HEK293 (cell line): Measurements from ENCODE around the gene PACSIN2.

Source experiments
- CTCF ChIA-PET: fragments of 350-600 bp; formaldehyde crosslinking; extraction: SDS; loops from one replicate; lab custom pipeline; 2021; ENCODE audit warnings: antibody characterized with exemption; lab: Yijun Ruan, JAX
- POLR2A ChIA-PET: fragments of 300-600 bp; formaldehyde crosslinking; extraction: SDS; loops from one replicate; lab custom pipeline; 2020; ENCODE audit warnings: antibody characterized with exemption, inconsistent platforms; lab: Yijun Ruan, JAX
- H3K27ac ChIP-seq: fragments of 200-500 bp; sonication (Bioruptor generic); 2 replicates; pipeline ENCODE4 v1.5.1; 2014; ENCODE audit warnings: low read depth, low read length, control low read depth, inconsistent platforms; ENCODE audit errors: extremely low read depth
- H3K36me3 ChIP-seq, 2 experiments: fragments of 200-500 bp in 1 of 2; sonication (Bioruptor generic) in 1 of 2; 1 replicate in 1 of 2; 2 replicates in 1 of 2; pipeline ENCODE4 v1.5.1; 2014 to 2017; ENCODE audit warnings: inconsistent platforms in 2 of 2, low read length in 2 of 2; ENCODE audit not compliant: control insufficient read depth in 2 of 2, insufficient read depth in 1 of 2
- H3K4me1 ChIP-seq: fragments of 200-500 bp; sonication (Bioruptor generic); 2 replicates; pipeline ENCODE4 v1.5.1; 2014; ENCODE audit warnings: mild to moderate bottlenecking, low read length, inconsistent platforms; ENCODE audit not compliant: control insufficient read depth, insufficient read depth
- H3K4me3 ChIP-seq: 2 replicates; pipeline ENCODE4 v1.5.1; 2011; ENCODE audit warnings: low read depth, mild to moderate bottlenecking, control low read depth, low read length, moderate library complexity
- H3K9me3 ChIP-seq: fragments of 200-500 bp; sonication (Bioruptor generic); 2 replicates; pipeline ENCODE4 v1.5.1; 2014; ENCODE audit warnings: low read depth, low read length, inconsistent platforms; ENCODE audit not compliant: control insufficient read depth, insufficient read depth
- GLIS1 ChIP-seq: fragments of 450-650 bp; formaldehyde crosslinking; IDR thresholded peaks from 2 replicates; pipeline ENCODE4 v1.5.1; 2016; ENCODE audit warnings: missing biosample characterization, missing genetic modification characterization
- IKZF3 ChIP-seq: fragments of 450-650 bp; IDR thresholded peaks from 2 replicates; pipeline ENCODE4 v1.5.0; 2018; ENCODE audit warnings: missing biosample characterization, mild to moderate bottlenecking, missing genetic modification characterization, moderate library complexity
- KLF9 ChIP-seq: fragments of 450-650 bp; formaldehyde crosslinking; IDR thresholded peaks from 2 replicates; pipeline ENCODE4 v1.5.1; 2016; ENCODE audit warnings: missing biosample characterization, missing genetic modification characterization, low read depth
- MEIS1 ChIP-seq: sonication (generic); formaldehyde crosslinking; IDR thresholded peaks from 2 replicates; pipeline ENCODE4 v1.8.1; 2022; ENCODE audit warnings: missing genetic modification reagents, mild to moderate bottlenecking, borderline replicate concordance
- SP3 ChIP-seq: fragments of 450-650 bp; formaldehyde crosslinking; IDR thresholded peaks from 2 replicates; pipeline ENCODE4 v1.5.1; 2016; ENCODE audit warnings: missing biosample characterization, missing genetic modification characterization
- ZBTB44 ChIP-seq: fragments of 450-650 bp; IDR thresholded peaks from 2 replicates; pipeline ENCODE4 v1.5.1; 2018; ENCODE audit warnings: missing biosample characterization, mild to moderate bottlenecking, missing genetic modification characterization
- ZFP3 ChIP-seq: fragments of 450-650 bp; formaldehyde crosslinking; IDR thresholded peaks from 2 replicates; pipeline ENCODE4 v1.5.1; 2016; ENCODE audit warnings: low read depth, missing biosample characterization, missing genetic modification characterization
- ZNF175 ChIP-seq: fragments of 450-650 bp; formaldehyde crosslinking; IDR thresholded peaks from 2 replicates; pipeline ENCODE4 v1.5.1; 2016; ENCODE audit warnings: missing biosample characterization, missing genetic modification characterization
- ZNF2 ChIP-seq: fragments of 450-650 bp; formaldehyde crosslinking; IDR thresholded peaks from 2 replicates; pipeline ENCODE4 v1.5.1; 2016; ENCODE audit warnings: missing biosample characterization, missing genetic modification characterization
- ZNF24 ChIP-seq: fragments of 450-650 bp; formaldehyde crosslinking; IDR thresholded peaks from 2 replicates; pipeline ENCODE4 v1.5.1; 2016; ENCODE audit warnings: missing biosample characterization, missing genetic modification characterization
- ZNF280D ChIP-seq: fragments of 450-650 bp; formaldehyde crosslinking; IDR thresholded peaks from 2 replicates; pipeline ENCODE4 v1.5.1; 2016; ENCODE audit warnings: missing biosample characterization, missing genetic modification characterization
- ZNF335 ChIP-seq: fragments of 450-650 bp; formaldehyde crosslinking; conservative IDR thresholded peaks from 2 replicates; pipeline ENCODE4 v1.5.1; 2016; ENCODE audit warnings: missing biosample characterization, missing genetic modification characterization
- ZNF433 ChIP-seq: fragments of 450-650 bp; formaldehyde crosslinking; IDR thresholded peaks from 2 replicates; pipeline ENCODE4 v1.5.1; 2016; ENCODE audit warnings: missing biosample characterization, missing genetic modification characterization, low read depth
- ZNF510 ChIP-seq: fragments of 450-650 bp; formaldehyde crosslinking; IDR thresholded peaks from 2 replicates; pipeline ENCODE4 v1.5.1; 2018; ENCODE audit warnings: mild to moderate bottlenecking, missing genetic modification characterization, missing biosample characterization; ENCODE audit not compliant: insufficient replicate concordance
- ZNF580 ChIP-seq: fragments of 450-650 bp; formaldehyde crosslinking; IDR thresholded peaks from 2 replicates; pipeline ENCODE4 v1.5.1; 2016; ENCODE audit warnings: missing biosample characterization, missing genetic modification characterization
- ZNF623 ChIP-seq: fragments of 450-650 bp; formaldehyde crosslinking; IDR thresholded peaks from 2 replicates; pipeline ENCODE4 v1.5.1; 2016; ENCODE audit warnings: missing biosample characterization, missing genetic modification characterization
- ZNF629 ChIP-seq: fragments of 450-650 bp; formaldehyde crosslinking; IDR thresholded peaks from 2 replicates; pipeline ENCODE4 v1.5.1; 2017; ENCODE audit warnings: missing biosample characterization, missing genetic modification characterization
- ZSCAN16 ChIP-seq: fragments of 450-650 bp; formaldehyde crosslinking; IDR thresholded peaks from 2 replicates; pipeline ENCODE4 v1.5.1; 2016; ENCODE audit warnings: missing biosample characterization, missing genetic modification characterization
- TF ChIP-seq, protein P1 (sequence below): fragments of 450-650 bp; formaldehyde crosslinking; IDR thresholded peaks from 2 replicates; pipeline ENCODE4 v1.5.1; 2016; ENCODE audit warnings: missing biosample characterization, missing genetic modification characterization

PACSIN2 gene

GRCh38 chr22:42939941-42940653 is 74.9 kb downstream of the PACSIN2 start (continued):
- TF ChIP-seq, protein P1, sequence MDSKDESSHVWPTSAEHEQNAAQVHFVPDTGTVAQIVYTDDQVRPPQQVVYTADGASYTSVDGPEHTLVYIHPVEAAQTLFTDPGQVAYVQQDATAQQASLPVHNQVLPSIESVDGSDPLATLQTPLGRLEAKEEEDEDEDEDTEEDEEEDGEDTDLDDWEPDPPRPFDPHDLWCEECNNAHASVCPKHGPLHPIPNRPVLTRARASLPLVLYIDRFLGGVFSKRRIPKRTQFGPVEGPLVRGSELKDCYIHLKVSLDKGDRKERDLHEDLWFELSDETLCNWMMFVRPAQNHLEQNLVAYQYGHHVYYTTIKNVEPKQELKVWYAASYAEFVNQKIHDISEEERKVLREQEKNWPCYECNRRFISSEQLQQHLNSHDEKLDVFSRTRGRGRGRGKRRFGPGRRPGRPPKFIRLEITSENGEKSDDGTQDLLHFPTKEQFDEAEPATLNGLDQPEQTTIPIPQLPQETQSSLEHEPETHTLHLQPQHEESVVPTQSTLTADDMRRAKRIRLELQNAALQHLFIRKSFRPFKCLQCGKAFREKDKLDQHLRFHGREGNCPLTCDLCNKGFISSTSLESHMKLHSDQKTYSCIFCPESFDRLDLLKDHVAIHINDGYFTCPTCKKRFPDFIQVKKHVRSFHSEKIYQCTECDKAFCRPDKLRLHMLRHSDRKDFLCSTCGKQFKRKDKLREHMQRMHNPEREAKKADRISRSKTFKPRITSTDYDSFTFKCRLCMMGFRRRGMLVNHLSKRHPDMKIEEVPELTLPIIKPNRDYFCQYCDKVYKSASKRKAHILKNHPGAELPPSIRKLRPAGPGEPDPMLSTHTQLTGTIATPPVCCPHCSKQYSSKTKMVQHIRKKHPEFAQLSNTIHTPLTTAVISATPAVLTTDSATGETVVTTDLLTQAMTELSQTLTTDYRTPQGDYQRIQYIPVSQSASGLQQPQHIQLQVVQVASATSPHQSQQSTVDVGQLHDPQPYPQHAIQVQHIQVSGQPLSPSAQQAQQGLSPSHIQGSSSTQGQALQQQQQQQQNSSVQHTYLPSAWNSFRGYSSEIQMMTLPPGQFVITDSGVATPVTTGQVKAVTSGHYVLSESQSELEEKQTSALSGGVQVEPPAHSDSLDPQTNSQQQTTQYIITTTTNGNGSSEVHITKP = peak; percentile 64
- no peak for TF ChIP-seq ZNF280D (tag by site-specific recombination)
- TF ChIP-seq ZBTB44 = no peak

GRCh38 chr22:42939451-42939881 is 75.5 kb downstream of the PACSIN2 start:
- H3K4me3 ChIP-seq = no peak overlapping the region
- H3K4me1 ChIP-seq = peaks cover 15% of the 10 kb centered on the region
- peak overlapping the region; percentile 38; the same call in 1 of the 2 replicates for H3K27ac ChIP-seq
- ChIA-PET CTCF (interaction anchor here (0.5 to 1.3 kb wide), 7 partner anchors 11 to 205 kb away, joined by 3 to 6 read pairs (median 4); no protein-coding TSS in a partner anchor), POLR2A (interaction anchor here (0.8 to 1.3 kb wide), 3 partner anchors 19 to 75 kb away, joined by 3 to 4 read pairs (median 3); no protein-coding TSS in a partner anchor)
- H3K9me3 ChIP-seq = no peaks in the 10 kb centered on the region
- peaks cover 0 to 3% of the 10 kb centered on the region in 2 experiments; a peak in 1 of 3 replicates for H3K36me3 ChIP-seq
- TF ChIP-seq KLF9 (tag by site-specific recombination) (no peak), ZNF580 (no peak), ZNF24 (tag by site-specific recombination) (no peak), GLIS1 (0 out of 2 replicates have a peak, but pooled peaks have one; percentile 12), IKZF3 (peak; percentile 35; the same call in 1 of the 2 replicates)

DNA sequence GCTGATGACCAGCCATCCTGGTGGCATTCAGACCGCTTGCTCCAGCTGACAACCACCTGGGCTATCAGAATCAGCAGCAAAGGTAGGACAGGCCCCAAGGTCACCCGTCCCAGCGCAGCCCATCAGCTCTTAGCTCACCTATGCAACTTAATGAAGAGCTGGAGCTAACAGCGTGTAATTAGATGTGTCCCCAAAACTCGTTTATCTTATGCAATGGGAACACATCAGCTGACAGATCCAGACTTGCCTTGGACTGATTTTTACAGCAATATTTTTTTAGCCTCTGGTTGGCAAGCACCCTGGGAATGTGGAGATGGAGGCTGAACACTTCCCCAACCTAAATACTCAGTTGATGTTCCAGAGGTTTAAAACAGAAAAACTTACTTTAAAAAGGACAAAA is 76.0 kb downstream of the PACSIN2 start:
- ChIA-PET POLR2A (interaction anchor here (1.0 kb wide), 1 partner anchor 20 kb away, joined by 4 read pairs; no protein-coding TSS in a partner anchor), CTCF (interaction anchor here (0.7 to 1.3 kb wide), 5 partner anchors 10 to 205 kb away, joined by 3 to 6 read pairs (median 4); no protein-coding TSS in a partner anchor)
- Histone ChIP-seq H3K36me3 (peaks cover 0 to 3% of the 10 kb centered on the region in 2 experiments; a peak in 1 of 3 replicates), H3K9me3 (no peaks in the 10 kb centered on the region), H3K4me1 (peaks cover 16% of the 10 kb centered on the region), H3K4me3 (no peak overlapping the region), H3K27ac (no peak overlapping the region)
- TF ChIP-seq ZFP3 (tag by site-specific recombination) (no peak), ZNF2 (tag by site-specific recombination) (no peak), MEIS1 (CRISPR knock-in tag) (no peak), ZNF335 (no peak), ZSCAN16 (tag by site-specific recombination) (no peak), IKZF3 (no peak), ZNF629 (no peak), ZNF510 (tag by site-specific recombination) (no peak), SP3 (tag by site-specific recombination) (no peak), ZNF623 (tag by site-specific recombination) (no peak), ZNF175 (no peak), ZNF433 (tag by site-specific recombination) (no peak)
